Ishikawa (cell line): ENCODE data around the gene COPZ2.
A peak's percentile ranks its signal among the peaks of the same experiment; 100 is the strongest.

ENCODE experiments used
- CEBPB ChIP-seq: IDR thresholded peaks from 2 replicates; pipeline ENCODE4 v1.6.1; 2012
- CREB1 ChIP-seq: IDR thresholded peaks from 2 replicates; pipeline ENCODE4 v1.6.1; 2012; ENCODE audit warnings: low read depth
- EGR1 ChIP-seq: IDR thresholded peaks from 2 replicates; pipeline ENCODE4 v1.6.1; 2012
- EP300 ChIP-seq: IDR thresholded peaks from 2 replicates; pipeline ENCODE4 v1.6.1; 2012; ENCODE audit warnings: borderline replicate concordance
- FOXM1 ChIP-seq: IDR thresholded peaks from 2 replicates; pipeline ENCODE4 v1.6.1; 2012; ENCODE audit warnings: low read depth, borderline replicate concordance
- NFIC ChIP-seq: IDR thresholded peaks from 2 replicates; pipeline ENCODE4 v1.6.1; 2012
- RAD21 ChIP-seq: IDR thresholded peaks from 2 replicates; pipeline ENCODE4 v1.6.1; 2012; ENCODE audit warnings: low read depth
- TAF1 ChIP-seq: IDR thresholded peaks from 2 replicates; pipeline ENCODE4 v1.6.1; 2012; ENCODE audit warnings: low read depth, mild to moderate bottlenecking
- TCF12 ChIP-seq: IDR thresholded peaks from 2 replicates; pipeline ENCODE4 v1.6.1; 2012; ENCODE audit warnings: low read depth
- TEAD4 ChIP-seq: IDR thresholded peaks from 2 replicates; pipeline ENCODE4 v1.6.1; 2012
- YY1 ChIP-seq: IDR thresholded peaks from 2 replicates; pipeline ENCODE4 v1.6.1; 2012; ENCODE audit warnings: low read depth
- ZBTB7A ChIP-seq: IDR thresholded peaks from 2 replicates; pipeline ENCODE4 v1.6.1; 2012; ENCODE audit warnings: low read depth
- TF ChIP-seq, protein P1 (sequence below): IDR thresholded peaks from 2 replicates; pipeline ENCODE4 v1.6.1; 2012; ENCODE audit warnings: low read depth, mild to moderate bottlenecking
- TF ChIP-seq, protein P2 (sequence below): IDR thresholded peaks from 2 replicates; pipeline ENCODE4 v1.6.1; 2012
- TF ChIP-seq, protein P3 (sequence below): IDR thresholded peaks from 2 replicates; pipeline ENCODE4 v1.6.1; 2012

COPZ2 gene

DNA sequence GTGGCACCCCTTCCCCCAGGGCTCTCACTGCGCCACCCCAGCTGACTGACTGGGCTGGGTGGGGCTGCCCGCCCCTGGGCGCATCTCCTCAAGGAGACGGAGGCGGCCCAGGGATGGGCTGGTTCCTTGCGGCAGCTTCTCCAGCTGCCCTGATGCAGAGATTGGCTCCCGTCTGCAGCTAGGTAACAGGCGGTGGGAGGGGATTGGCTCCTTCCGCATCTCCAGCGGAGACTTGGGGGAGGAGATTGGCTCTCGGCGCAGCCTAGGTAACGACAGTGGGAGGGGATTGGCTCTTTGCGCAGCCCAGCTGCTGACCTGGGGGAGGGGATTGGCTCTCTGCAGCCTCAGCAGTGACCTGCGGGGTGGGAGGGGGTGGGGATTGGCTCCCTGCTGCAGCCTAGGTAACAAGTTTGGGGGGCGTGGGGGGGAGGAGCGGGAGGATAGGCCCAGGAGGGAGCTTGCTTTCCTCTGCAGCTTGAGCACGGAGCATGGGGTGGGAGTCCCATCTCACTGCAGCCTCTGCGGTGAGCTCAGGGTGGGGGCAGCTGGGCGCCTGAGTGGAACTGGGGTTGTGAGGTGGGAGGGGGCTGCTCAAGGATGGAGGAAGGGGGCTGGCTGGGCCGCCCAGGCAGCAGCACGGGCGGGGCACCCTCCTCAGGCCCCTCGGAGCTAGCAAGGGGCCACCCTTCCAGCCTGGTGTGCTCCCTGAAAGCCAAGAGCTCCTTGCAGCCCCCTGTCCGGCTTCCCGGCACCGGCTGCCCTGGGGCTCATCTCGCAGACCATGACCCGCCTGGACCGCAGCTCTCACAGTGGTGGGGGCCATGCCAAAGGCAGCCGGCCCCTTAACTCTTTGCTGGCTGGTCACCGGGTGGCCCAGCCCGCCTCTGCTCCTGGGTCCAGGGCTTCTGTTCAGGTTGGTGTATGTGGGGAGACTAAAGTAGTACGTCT is 16.9 kb upstream of the COPZ2 start:
- TF ChIP-seq CEBPB = no peak
- peak; percentile 48 for TF ChIP-seq NFIC
- TF ChIP-seq EGR1 = no peak
- TF ChIP-seq TAF1 = no peak

DNA sequence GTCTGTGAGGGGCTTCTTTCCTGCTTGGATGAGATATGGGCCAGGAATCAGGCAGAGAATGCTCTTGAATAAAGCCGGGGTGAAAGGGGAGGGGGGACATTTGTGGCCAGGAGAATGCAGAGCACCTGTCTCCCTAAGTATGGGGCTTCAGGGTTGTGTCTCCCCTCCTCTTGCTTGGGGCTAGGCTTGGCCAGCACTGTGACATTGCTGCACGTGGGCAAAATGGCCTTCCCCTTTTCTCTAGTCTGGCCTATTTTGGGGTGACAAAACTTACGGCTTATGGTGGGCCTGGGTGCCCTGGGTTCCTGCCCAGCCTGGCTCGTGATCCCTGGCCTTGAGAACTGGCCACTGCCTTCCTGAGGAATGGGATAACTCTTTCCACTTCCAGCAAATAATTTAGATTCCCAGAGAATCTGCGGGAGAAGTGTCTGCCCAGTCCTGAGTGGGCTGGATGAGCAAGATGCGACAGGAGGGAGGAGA is 16.2 kb upstream of the COPZ2 start:
- TF ChIP-seq YY1 (no peak), ZBTB7A (no peak), EGR1 (no peak), CEBPB (no peak), NFIC (no peak), TEAD4 (no peak), EP300 (no peak), TAF1 (no peak), RAD21 (no peak), FOXM1 (no peak), CREB1 (no peak), TCF12 (no peak)
- TF ChIP-seq, protein P1, sequence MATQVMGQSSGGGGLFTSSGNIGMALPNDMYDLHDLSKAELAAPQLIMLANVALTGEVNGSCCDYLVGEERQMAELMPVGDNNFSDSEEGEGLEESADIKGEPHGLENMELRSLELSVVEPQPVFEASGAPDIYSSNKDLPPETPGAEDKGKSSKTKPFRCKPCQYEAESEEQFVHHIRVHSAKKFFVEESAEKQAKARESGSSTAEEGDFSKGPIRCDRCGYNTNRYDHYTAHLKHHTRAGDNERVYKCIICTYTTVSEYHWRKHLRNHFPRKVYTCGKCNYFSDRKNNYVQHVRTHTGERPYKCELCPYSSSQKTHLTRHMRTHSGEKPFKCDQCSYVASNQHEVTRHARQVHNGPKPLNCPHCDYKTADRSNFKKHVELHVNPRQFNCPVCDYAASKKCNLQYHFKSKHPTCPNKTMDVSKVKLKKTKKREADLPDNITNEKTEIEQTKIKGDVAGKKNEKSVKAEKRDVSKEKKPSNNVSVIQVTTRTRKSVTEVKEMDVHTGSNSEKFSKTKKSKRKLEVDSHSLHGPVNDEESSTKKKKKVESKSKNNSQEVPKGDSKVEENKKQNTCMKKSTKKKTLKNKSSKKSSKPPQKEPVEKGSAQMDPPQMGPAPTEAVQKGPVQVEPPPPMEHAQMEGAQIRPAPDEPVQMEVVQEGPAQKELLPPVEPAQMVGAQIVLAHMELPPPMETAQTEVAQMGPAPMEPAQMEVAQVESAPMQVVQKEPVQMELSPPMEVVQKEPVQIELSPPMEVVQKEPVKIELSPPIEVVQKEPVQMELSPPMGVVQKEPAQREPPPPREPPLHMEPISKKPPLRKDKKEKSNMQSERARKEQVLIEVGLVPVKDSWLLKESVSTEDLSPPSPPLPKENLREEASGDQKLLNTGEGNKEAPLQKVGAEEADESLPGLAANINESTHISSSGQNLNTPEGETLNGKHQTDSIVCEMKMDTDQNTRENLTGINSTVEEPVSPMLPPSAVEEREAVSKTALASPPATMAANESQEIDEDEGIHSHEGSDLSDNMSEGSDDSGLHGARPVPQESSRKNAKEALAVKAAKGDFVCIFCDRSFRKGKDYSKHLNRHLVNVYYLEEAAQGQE = no peak
- TF ChIP-seq, protein P2, sequence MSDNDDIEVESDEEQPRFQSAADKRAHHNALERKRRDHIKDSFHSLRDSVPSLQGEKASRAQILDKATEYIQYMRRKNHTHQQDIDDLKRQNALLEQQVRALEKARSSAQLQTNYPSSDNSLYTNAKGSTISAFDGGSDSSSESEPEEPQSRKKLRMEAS = no peak
- TF ChIP-seq, protein P3, sequence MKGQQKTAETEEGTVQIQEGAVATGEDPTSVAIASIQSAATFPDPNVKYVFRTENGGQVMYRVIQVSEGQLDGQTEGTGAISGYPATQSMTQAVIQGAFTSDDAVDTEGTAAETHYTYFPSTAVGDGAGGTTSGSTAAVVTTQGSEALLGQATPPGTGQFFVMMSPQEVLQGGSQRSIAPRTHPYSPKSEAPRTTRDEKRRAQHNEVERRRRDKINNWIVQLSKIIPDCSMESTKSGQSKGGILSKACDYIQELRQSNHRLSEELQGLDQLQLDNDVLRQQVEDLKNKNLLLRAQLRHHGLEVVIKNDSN = no peak

DNA sequence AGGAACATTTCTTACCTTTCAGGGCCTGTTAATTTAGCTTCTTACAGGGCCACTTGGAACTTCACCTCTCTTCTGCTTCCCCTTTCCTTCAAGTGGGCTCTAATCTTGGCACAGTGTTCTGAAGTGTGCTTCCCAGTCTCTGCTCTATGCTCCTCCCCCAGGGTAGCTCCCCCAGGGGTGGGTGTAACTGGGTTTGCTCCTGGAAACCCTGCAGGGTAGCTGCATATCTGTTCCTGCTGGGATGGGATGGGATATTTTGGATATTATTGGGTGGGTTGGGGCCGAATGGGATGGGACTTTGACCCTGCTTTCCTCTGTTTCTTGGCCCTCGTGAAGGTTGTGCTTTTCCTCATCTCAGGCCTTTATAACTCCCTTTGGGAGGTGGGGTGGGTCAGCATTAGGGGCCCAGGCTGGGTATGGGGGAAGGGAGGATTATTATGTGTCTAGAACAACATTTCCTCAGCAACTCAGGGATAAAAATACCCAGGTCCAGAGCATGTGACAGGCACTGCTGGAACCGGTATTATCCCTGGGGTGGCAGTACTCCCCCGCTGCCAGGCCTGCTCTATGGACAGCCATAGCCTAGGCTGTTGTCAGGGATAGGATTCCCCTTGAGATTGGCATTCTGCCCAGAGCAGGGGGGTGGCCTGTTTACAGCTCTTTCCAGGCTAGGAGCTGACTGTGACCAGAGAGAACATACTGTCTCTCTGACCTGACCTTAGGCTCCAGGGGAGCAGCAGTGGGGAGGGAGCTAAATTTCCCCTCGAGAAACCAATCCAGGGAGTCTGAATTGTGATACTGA is 15.6 kb upstream of the COPZ2 start:
- TF ChIP-seq TEAD4 (no peak), CEBPB (no peak), TCF12 (no peak), YY1 (no peak), RAD21 (no peak), EP300 (no peak), CREB1 (no peak), EGR1 (no peak), ZBTB7A (no peak), FOXM1 (no peak), NFIC (no peak)
- TF ChIP-seq, protein P1 = no peak
- TF ChIP-seq, protein P2 = no peak
- TF ChIP-seq, protein P3 = no peak

DNA sequence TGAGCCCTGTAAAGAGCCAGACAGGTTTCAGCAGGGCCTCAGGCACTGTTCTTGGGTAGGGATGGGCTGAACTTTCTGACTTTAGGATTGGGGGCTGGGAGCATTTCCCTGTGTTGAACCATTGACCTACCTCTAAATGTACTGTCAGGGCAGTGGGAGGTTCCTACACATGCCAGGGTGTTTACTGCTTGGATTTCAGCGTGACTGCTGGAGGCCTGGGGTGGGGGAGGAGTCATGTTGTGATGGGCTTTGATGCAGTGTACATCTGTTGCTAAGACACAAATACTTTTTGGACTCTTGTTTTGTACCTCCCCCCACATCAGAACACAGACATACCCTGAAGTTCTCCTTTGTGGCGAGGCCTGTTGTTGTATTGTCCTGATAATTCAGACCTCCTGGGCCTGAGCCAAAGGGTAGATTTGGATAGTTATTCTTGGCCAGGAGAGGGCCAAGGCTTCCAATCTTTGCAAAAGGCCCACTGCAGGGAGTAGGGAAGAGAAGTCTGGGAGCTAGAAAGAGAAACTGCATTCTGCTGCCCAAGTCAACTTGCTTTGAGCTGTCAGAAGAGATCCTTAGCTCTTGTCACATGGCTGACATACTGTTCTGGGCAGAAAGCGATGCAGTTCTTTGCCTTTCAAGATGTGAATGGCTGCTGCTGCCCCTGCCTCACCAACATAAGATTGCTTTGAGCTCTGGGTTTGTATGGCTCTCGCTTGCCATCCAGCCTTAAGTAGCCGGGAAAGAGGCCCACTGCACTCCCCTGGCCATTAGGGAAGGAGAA is 14.3 kb upstream of the COPZ2 start:
- TF ChIP-seq TAF1 (no peak), TEAD4 (no peak), NFIC (no peak), FOXM1 (no peak), ZBTB7A (no peak), CREB1 (no peak), CEBPB (no peak), YY1 (no peak), RAD21 (no peak), TCF12 (no peak), EGR1 (no peak), EP300 (no peak)
- TF ChIP-seq, protein P3 = no peak
- TF ChIP-seq, protein P1 = no peak
- TF ChIP-seq, protein P2 = no peak
